Measurements from ENCODE around the gene CIC. TPM values are rescaled to one million over a fixed set of nuclear protein-coding genes. Genes with fewer than 3 reads are reported as not detected.

CIC gene
- polyA plus RNA-seq, 3 donors = 0.62 to 42.2 (median 0.87) TPM

DNA sequence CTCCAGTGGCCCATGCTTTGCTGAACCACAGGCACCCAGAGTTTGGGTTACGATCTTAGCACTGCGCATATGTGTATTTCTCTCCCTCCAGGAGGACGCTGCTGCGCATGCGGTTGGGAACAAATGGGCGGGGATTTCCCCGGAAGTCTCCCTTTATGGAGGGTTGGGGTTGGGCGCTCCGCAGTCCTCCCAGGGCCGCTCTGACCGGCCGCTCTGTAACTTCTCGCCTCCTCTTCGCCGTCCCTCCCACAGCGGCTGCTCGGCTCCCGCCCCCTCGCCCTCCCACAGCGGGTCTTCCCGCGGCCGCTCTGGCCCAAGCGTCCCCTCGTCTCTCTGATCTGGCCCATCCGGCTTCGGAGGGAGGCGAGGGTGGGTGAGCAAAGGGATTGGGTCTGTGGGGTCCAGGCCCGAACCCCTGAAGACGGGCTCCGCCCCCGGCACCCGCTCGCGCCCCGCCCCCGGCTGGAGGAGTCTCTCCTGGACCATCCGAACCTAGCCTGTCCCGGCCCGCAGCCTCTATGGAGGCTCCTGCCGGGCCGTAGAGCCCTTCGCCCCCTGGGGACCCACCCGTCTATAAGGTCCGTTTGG is 56.4 kb downstream of the CIC start, which contains the start of gene MEGF8:
Gene MEGF8, plus strand, starts transcription at position 328 of the 588 bp plus-strand sequence. CDS start 609 bp downstream, outside the sequence.
- peak; percentile 96 to 98 (median 98) for DNase-seq
- Histone ChIP-seq H3K79me2 (ENCODE audit: insufficient read depth, low read length) (peaks cover 9% of the 10 kb centered on the region), H3K36me3 (replicated peaks in 1 of 2; ENCODE audit: control insufficient read depth in 1 of 2, insufficient read depth in 2 of 2, low read length in 2 of 2) (no peaks in the 10 kb centered on the region), H3K9ac (ENCODE audit: insufficient read depth, low read length, poor library complexity, severe bottlenecking) (peak within 1 kb of the TSS; percentile 72), H3K4me2 (replicated peaks; ENCODE audit: extremely low read depth, low read length, poor library complexity, severe bottlenecking) (peak within 1 kb of the TSS; percentile 91), H3K27ac (ENCODE audit: low read depth in 1 of 2, low read length in 2 of 2) (peak within 1 kb of the TSS; percentile 5 to 65), H3K27me3 (ENCODE audit: control insufficient read depth in 2 of 2, insufficient read depth in 2 of 2, low read length in 2 of 2) (peaks cover 24 to 32% of the 10 kb centered on the region in 2 donors), H3K9me3 (replicated peaks in 1 of 2; ENCODE audit: control insufficient read depth in 1 of 2, insufficient read depth in 1 of 2, low read length in 2 of 2) (peaks cover 0 to 7% of the 10 kb centered on the region in 2 donors), H2AFZ (ENCODE audit: insufficient read depth, low read depth, low read length, poor library complexity, severe bottlenecking) (peak within 1 kb of the TSS; percentile 99), H3K4me3 (replicated peaks in 1 of 3; ENCODE audit: low read depth in 2 of 3, low read length in 3 of 3) (peak within 1 kb of the TSS; percentile 55 to 96 (median 85)), H3K4me1 (ENCODE audit: control insufficient read depth in 1 of 2, insufficient read depth in 2 of 2, low read length in 2 of 2) (peaks cover 14 to 27% of the 10 kb centered on the region in 2 donors), H4K20me1 (ENCODE audit: insufficient read depth, low read length) (no peaks in the 10 kb centered on the region)
- peak within 1 kb of the TSS; percentile 21 to 74 (median 50) for H3K27ac Mint-ChIP-seq
- peaks cover 31% of the 10 kb centered on the region for H3K4me1 Mint-ChIP-seq
- peaks cover 38 to 49% (median 44%) of the 10 kb centered on the region in 3 donors for H3K27me3 Mint-ChIP-seq (ENCODE audit: low read depth in 3 of 3)
- WGBS (ENCODE audit: insufficient coverage) = under 1% methylated on average over 36 of the region's 45 CpGs
- peaks cover 4 to 8% of the 10 kb centered on the region in 2 donors for H3K36me3 Mint-ChIP-seq
- peak within 1 kb of the TSS; percentile 84 to 93 for H3K4me3 Mint-ChIP-seq
- TF ChIP-seq, protein P1, sequence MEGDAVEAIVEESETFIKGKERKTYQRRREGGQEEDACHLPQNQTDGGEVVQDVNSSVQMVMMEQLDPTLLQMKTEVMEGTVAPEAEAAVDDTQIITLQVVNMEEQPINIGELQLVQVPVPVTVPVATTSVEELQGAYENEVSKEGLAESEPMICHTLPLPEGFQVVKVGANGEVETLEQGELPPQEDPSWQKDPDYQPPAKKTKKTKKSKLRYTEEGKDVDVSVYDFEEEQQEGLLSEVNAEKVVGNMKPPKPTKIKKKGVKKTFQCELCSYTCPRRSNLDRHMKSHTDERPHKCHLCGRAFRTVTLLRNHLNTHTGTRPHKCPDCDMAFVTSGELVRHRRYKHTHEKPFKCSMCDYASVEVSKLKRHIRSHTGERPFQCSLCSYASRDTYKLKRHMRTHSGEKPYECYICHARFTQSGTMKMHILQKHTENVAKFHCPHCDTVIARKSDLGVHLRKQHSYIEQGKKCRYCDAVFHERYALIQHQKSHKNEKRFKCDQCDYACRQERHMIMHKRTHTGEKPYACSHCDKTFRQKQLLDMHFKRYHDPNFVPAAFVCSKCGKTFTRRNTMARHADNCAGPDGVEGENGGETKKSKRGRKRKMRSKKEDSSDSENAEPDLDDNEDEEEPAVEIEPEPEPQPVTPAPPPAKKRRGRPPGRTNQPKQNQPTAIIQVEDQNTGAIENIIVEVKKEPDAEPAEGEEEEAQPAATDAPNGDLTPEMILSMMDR (IDR thresholded peaks at IDR 0.05) = no peak
- intact Hi-C loops (cut with micrococcal nuclease) = loop anchor here (1.0 to 10.0 kb wide), 4 partner anchors 71 to 218 kb away; partner anchors contain the start of gene POU2F2 (in 1 of the 2)
- peaks cover 0 to 11% (median 8%) of the 10 kb centered on the region in 7 donors for H3K9me3 Mint-ChIP-seq

DNA sequence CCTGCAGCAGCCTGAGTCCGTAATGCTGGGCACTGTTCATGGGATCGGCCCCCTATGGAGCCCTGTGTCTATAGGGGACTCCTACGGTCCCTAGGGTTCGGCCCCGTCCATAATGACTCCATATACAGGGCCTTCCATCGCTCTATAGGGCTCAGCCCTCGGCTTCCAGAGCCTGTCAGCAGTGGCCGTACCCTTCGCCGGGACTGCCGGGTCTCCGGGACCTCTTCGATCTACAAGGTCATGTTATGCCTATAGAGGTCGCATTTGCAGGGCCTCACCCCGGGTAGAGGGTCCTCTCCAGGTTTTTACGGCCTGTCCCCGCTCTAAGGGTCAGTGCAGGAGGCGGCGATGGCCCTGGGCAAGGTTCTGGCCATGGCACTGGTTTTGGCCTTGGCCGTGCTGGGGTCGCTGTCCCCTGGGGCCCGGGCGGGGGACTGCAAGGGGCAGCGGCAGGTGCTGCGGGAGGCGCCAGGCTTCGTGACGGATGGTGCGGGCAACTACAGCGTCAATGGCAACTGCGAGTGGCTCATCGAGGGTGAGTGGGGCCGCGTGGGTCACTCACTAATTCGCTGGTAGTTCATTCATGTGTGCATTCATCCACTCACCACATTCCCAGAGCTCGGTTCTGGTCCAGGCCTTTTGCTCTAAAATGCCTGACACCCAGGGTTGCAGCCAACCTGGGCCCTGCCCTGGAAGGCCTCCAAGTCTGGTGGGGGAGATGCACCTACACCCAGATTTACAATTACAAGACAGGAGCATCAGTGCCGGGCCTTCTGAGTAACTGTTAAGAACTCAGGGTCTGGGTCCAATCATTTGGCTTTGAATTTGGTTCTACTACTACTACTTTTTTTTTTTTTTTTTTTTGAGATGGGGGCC is 57.1 kb downstream of the CIC start:
- Mint-ChIP-seq H3K36me3 (peaks cover 4 to 8% of the 10 kb centered on the region in 2 donors), H3K27ac (peak overlapping the region in 5 of 7 donors; percentile 48 to 74 (median 53)), H3K27me3 (ENCODE audit: low read depth in 3 of 3) (peaks cover 32 to 42% (median 38%) of the 10 kb centered on the region in 3 donors), H3K4me1 (peaks cover 33% of the 10 kb centered on the region), H3K4me3 (peak overlapping the region; percentile 84 to 90), H3K9me3 (peaks cover 0 to 10% (median 8%) of the 10 kb centered on the region in 7 donors)
- 2% methylated on average over 33 of the region's 37 CpGs for WGBS (ENCODE audit: insufficient coverage)
- Histone ChIP-seq H4K20me1 (ENCODE audit: insufficient read depth, low read length) (no peaks in the 10 kb centered on the region), H3K4me3 (replicated peaks in 1 of 3; ENCODE audit: low read depth in 2 of 3, low read length in 3 of 3) (peak overlapping the region; percentile 55 to 96 (median 85)), H3K27me3 (ENCODE audit: control insufficient read depth in 2 of 2, insufficient read depth in 2 of 2, low read length in 2 of 2) (peaks cover 24 to 32% of the 10 kb centered on the region in 2 donors), H3K79me2 (ENCODE audit: insufficient read depth, low read length) (peaks cover 9% of the 10 kb centered on the region), H3K27ac (ENCODE audit: low read depth in 1 of 2, low read length in 2 of 2) (peak overlapping the region; percentile 5 to 65), H3K9ac (ENCODE audit: insufficient read depth, low read length, poor library complexity, severe bottlenecking) (peak overlapping the region; percentile 72), H3K4me2 (replicated peaks; ENCODE audit: extremely low read depth, low read length, poor library complexity, severe bottlenecking) (peak overlapping the region; percentile 91), H3K9me3 (replicated peaks in 1 of 2; ENCODE audit: control insufficient read depth in 1 of 2, insufficient read depth in 1 of 2, low read length in 2 of 2) (peaks cover 0 to 7% of the 10 kb centered on the region in 2 donors), H3K36me3 (replicated peaks in 1 of 2; ENCODE audit: control insufficient read depth in 1 of 2, insufficient read depth in 2 of 2, low read length in 2 of 2) (no peaks in the 10 kb centered on the region), H3K4me1 (ENCODE audit: control insufficient read depth in 1 of 2, insufficient read depth in 2 of 2, low read length in 2 of 2) (peaks cover 14 to 27% of the 10 kb centered on the region in 2 donors), H2AFZ (ENCODE audit: insufficient read depth, low read depth, low read length, poor library complexity, severe bottlenecking) (peak overlapping the region; percentile 99)
- TF ChIP-seq, protein P1 (IDR thresholded peaks at IDR 0.05) = no peak
- intact Hi-C loops (cut with micrococcal nuclease) = loop anchor here (1.0 to 10.0 kb wide), 4 partner anchors 71 to 219 kb away; partner anchors contain the start of gene POU2F2 (in 1 of the 2)
- peak in 1 of 3 donors; percentile 33 for DNase-seq

All from CD14-positive monocyte (primary cell).